Left ventricle myocardium inferior (tissue), 1 donor: ENCODE data around the gene GAS7. TPM values are rescaled to one million over a fixed set of nuclear protein-coding genes. Genes with fewer than 3 reads are reported as not detected.

Experiments
- DNase-seq: peaks from one replicate; pipeline ENCODE4 v3.0.0-alpha.2; 2020
- H3K27ac ChIP-seq: fragments of 200-600 bp; replicated peaks from 2 replicates; pipeline ENCODE4 v1.8.0; 2021
- H3K27me3 ChIP-seq: fragments of 200-600 bp; 2 replicates; pipeline ENCODE4 v1.8.0; 2021; ENCODE audit warnings: low read depth
- H3K36me3 ChIP-seq: fragments of 200-600 bp; 2 replicates; pipeline ENCODE4 v1.8.0; 2021
- H3K4me1 ChIP-seq: fragments of 200-600 bp; 2 replicates; pipeline ENCODE4 v1.8.0; 2021
- H3K4me3 ChIP-seq: fragments of 200-600 bp; 2 replicates; pipeline ENCODE4 v1.8.0; 2021; ENCODE audit warnings: mild to moderate bottlenecking, moderate library complexity
- H3K9me3 ChIP-seq: fragments of 200-600 bp; replicated peaks from 2 replicates; pipeline ENCODE4 v1.8.0; 2021
- intact Hi-C: fragments of 100-400 bp; cut with micrococcal nuclease; formaldehyde crosslinking; loops from one replicate; pipeline ENCODE4 v1.11.0; 2022
- total RNA-seq: library from RNA; stranded (reverse); fragmentation: NEBNext Ultra II Directional; extraction: Animal tissue kit (Norgen Biotek cat#: 25700); gene quantifications from one replicate; pipeline ENCODE4 v1.2.1, GENCODE V29; 2021
- TF ChIP-seq, protein P1 (sequence below): fragments of 200-600 bp; IDR thresholded peaks from 2 replicates; pipeline ENCODE4 v1.8.0; 2021; ENCODE audit warnings: antibody characterized with exemption, mild to moderate bottlenecking, borderline replicate concordance
- donor health status: DM: no; HTN: yes; CAD: no; lungs with severe emphysema.

The GAS7 gene
- total RNA-seq, 1 donor from 2014 or later, result 87.6 TPM

DNA sequence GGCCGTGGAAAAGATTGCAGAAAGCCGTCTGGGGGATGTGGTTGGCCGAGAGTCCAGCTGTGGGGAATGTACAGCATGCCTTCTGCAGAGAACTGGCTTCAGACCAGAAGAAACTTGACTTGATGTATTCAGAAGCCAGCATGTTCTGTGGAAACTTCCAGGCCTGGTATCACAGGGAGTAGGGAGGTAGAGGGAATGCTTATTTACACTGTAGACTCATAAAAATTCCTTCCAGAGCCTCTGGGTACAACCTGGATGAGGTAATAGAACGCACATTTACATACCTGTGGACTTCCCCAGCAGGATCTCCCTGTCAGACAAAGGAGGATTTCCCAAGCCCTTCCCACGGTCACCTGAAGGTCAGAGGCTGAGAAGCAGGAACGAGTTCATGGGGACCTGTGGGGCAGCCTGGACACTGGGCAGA is 11.8 kb upstream of the GAS7 start:
- Histone ChIP-seq H3K36me3 (no peaks in the 10 kb centered on the region), H3K9me3 (peaks cover 16% of the 10 kb centered on the region), H3K4me1 (peaks cover 7% of the 10 kb centered on the region), H3K27ac (no peak overlapping the region), H3K27me3 (no peaks in the 10 kb centered on the region), H3K4me3 (no peak overlapping the region)
- TF ChIP-seq, protein P1, sequence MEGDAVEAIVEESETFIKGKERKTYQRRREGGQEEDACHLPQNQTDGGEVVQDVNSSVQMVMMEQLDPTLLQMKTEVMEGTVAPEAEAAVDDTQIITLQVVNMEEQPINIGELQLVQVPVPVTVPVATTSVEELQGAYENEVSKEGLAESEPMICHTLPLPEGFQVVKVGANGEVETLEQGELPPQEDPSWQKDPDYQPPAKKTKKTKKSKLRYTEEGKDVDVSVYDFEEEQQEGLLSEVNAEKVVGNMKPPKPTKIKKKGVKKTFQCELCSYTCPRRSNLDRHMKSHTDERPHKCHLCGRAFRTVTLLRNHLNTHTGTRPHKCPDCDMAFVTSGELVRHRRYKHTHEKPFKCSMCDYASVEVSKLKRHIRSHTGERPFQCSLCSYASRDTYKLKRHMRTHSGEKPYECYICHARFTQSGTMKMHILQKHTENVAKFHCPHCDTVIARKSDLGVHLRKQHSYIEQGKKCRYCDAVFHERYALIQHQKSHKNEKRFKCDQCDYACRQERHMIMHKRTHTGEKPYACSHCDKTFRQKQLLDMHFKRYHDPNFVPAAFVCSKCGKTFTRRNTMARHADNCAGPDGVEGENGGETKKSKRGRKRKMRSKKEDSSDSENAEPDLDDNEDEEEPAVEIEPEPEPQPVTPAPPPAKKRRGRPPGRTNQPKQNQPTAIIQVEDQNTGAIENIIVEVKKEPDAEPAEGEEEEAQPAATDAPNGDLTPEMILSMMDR, result no peak
- intact Hi-C loops, result no loop called here
- no peak for DNase-seq

DNA sequence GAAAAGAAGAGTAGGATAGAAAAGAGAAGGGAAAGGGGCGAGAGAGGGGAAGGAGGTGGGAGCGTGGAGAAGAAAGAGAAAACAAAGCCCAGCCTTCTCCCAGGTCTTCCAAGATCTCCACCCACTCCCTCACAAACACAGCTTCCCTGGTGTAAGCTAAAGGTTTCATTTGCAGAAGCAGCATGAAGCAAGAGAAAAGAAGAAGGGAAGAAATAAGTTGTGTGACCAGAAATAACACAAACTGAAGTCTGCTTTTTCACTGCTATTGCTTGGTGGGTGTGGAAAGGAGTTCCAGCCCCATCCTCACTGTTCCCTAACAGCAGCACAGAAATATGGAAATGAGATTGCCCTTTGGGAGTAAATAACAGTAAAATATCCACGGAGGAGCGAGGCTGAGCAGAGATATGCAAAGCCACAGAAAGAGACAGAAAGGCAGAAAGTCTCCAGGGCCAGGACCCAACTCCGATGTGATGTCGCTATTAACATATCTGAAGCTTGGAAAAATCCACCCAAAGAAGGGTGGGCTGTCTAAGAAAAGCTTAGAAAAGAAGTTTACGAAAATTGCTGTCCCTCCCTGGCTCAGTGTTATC is 10.3 kb upstream of the GAS7 start:
- H3K27ac ChIP-seq, result no peak overlapping the region
- no peaks in the 10 kb centered on the region for H3K27me3 ChIP-seq
- intact Hi-C loops, result no loop called here
- peaks cover 7% of the 10 kb centered on the region for H3K4me1 ChIP-seq
- no peak for DNase-seq
- TF ChIP-seq, protein P1, result no peak
- no peak overlapping the region for H3K4me3 ChIP-seq
- peaks cover 30% of the 10 kb centered on the region for H3K9me3 ChIP-seq
- H3K36me3 ChIP-seq, result no peaks in the 10 kb centered on the region

DNA sequence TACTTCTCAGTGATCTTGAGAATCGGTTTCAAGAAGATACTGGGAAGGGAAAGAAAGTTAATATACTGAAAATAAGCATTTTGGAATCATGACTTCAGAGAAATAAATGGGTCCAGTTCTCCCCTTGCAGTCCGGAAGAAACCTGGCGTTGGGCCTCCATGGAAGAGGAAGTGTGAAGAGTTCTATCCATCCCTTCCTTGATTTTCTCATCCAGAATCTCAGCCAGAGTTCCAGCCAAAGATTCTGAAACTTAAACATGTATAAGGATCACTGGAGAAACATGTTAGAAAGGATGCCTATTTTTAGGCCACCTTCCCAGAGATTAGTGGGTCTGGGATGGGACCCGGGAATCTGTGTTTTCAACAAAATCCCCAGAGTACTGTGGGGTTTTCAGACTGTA is 8.7 kb upstream of the GAS7 start:
- H3K4me3 ChIP-seq, result no peak overlapping the region
- peaks cover 4% of the 10 kb centered on the region for H3K27me3 ChIP-seq
- H3K27ac ChIP-seq, result no peak overlapping the region
- H3K36me3 ChIP-seq, result no peaks in the 10 kb centered on the region
- peaks cover 36% of the 10 kb centered on the region for H3K9me3 ChIP-seq
- peaks cover 7% of the 10 kb centered on the region for H3K4me1 ChIP-seq
- DNase-seq, result no peak
- intact Hi-C loops, result no loop called here
- TF ChIP-seq, protein P1, result no peak

DNA sequence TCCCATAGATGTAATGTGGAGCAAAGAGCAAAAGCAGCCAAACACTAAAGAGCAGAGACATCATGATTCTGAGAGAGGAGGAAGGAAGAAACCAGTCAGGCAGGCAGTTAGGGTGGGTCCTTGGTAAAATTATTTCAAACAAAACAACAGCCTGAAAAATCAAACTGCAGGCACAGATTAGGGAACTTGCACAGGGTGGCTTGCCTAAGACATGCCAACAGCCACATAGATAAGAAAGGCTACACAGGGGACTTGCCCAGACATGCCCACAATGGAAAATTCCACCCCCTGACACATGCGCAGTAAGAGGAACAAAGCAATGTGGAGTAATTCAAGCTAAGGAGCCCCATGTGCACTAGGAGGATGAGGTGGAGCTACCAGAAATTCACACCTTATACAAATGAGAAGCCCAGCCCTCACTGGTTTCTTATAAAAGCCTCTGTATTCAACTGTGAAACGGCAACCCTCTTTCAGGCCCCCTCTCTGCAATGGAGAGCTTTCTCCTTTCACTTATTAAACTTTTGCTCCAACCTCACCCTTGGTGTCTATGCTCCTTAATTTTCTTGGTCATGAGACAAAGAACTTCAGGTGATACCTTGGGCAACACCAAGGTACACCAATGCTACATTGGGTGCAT is 7.3 kb upstream of the GAS7 start:
- Histone ChIP-seq H3K4me3 (no peak overlapping the region), H3K27ac (no peak overlapping the region), H3K9me3 (peaks cover 36% of the 10 kb centered on the region), H3K36me3 (no peaks in the 10 kb centered on the region), H3K27me3 (peaks cover 4% of the 10 kb centered on the region), H3K4me1 (peaks cover 7% of the 10 kb centered on the region)
- intact Hi-C loops, result no loop called here
- DNase-seq, result no peak
- TF ChIP-seq, protein P1, result no peak

DNA sequence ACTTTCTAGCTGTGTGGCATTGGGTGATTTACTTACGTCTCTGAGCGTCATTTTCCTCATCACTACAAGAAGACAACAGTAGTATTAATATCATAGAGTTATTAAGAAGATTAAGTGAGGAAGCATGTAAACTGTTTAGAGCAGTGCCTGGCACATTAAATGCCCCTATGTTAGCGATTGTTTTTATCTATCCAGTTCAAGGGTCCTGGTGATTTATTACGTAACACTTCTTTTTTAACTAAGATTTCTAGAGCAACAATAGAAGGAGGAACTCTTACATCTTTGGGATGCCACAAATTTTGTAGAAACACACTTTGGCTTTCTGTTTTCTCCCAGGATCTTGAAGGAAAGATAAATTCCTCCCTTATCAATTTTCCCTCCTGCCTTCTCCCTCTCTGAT is 3.3 kb upstream of the GAS7 start:
- H3K36me3 ChIP-seq, result no peaks in the 10 kb centered on the region

More for the DNA sequence above, 3.3 kb upstream of the GAS7 start:
- TF ChIP-seq, protein P1, result no peak
- H3K4me3 ChIP-seq, result no peak overlapping the region
- no peak overlapping the region for H3K27ac ChIP-seq
- intact Hi-C loops, result no loop called here
- peaks cover 31% of the 10 kb centered on the region for H3K27me3 ChIP-seq
- H3K4me1 ChIP-seq, result peaks cover 23% of the 10 kb centered on the region
- H3K9me3 ChIP-seq, result peaks cover 34% of the 10 kb centered on the region
- DNase-seq, result no peak
